CD4-positive, alpha-beta T cell treated with Interferon gamma for 1 hour (primary cell): ENCODE results near the gene TMEM31.

ENCODE experiments used
- DNase-seq: peaks from one replicate; pipeline ENCODE4 v3.0.0-alpha.2; 2020

TMEM31 gene

DNA sequence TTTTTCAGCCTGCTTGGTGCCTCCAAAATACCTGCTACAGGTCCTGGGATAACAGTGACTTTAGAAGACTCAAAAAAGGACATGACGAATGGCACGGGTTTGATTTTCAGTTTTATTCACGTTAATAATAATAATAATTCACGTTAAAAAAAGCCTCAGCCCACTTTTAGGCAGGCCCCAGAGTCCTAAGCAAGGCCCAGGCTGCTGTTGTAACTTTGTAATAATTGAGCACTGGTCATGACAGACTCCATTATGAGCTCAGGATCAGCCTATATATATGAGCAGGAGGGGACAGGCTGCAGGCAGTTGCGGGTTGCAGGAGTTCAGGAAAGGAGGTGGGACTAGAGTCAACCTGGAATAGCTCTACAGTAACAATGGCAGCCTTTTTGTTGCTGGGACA lies at the start of gene TMEM31:
Gene TMEM31, plus strand, starts transcription at position 301 of the 400 bp plus-strand sequence. CDS start 1,350 bp downstream, outside the sequence.
- no peak for DNase-seq

GRCh38 chrX:103663981-103664762 lies 46.5 kb upstream of the TMEM31 start:
- DNase-seq = no peak

DNA sequence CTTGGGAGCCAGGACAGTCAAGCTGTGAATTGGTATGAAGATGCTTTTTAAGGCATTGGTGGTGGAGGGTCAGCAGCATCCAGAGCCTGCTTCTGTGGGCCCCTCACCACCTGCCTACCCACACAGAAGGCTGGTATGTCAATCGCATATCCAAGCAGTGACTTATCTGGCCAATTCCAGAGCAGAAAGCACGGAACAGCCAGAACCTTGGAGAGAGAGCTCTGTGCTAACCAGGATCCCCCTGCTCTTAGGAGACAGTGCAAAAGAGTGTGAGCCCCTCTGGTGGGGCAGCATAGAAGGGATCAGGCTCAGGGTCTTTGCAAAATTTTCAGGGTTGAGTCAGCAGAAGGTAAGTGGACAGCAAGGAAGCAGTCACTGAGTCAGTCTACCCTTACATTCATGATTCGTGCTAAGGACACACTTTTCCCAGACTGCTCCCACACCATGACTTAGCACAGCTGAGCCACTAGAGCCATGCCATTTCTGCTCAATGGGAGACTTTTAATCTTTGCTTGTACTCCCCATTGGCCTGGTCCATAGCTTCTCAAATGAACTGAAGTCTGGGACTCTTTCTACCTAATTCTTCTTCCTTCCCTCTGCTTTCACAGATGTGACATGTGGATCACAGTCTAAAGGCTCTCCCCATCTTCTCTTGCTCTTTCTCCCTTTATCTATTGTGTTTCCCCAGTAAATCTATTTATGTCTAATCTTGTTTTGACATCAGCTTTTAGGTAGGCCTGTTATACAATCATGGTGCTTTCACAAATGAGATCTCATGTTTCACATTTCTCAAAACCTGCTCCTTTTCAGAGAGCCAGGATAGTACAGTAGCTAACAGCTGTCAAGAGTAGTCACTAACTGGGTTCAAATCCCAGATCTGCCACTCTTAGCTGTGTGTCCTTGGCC lies 44.3 kb upstream of the TMEM31 start:
- no peak for DNase-seq

- no peak for DNase-seq
Measured at GRCh38 chrX:103669745-103670144, 41.0 kb upstream of the TMEM31 start.

DNA sequence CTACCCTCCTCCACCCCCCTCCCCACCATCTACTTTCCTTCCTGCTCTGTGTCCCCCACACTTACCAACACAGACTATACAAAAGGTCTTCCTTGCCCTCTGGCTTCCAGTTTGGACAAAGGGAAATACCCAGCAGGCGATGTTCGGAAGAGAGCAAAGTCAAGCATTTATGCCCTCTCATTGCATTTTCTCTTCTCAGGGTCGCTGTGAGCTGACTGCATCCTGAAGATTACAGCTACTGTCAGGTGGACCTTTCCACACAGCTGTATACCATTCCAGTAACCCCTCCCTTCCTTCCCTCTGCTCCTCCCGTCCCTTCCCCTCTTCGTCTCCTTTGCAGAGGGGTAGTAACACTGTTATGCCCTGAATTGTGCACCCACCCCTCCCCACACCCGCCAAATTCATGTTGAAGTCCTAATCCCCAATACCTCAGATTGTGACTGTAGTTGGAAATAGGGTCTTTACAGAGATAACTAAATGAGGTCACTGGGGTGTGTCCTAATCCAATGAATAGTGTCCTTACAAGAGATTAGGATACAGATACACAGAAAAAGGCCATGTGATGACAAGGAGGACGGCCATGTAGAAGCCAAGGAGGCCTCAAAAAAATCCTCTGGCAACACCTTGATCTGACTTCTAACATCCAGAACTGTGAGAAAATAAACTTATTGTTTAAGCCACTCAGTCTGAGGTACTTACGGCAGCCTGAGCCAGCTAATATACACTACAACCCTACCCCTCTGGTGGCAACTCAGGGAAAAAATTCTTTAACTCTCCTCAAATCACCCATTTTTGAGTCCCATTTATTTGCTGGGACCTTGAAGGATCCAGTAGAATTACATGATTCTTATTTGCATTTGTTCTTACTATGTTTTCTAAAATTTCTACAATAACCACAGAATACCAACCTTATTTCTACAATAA lies 35.9 kb upstream of the TMEM31 start:
- no peak for DNase-seq

GRCh38 chrX:103678199-103678993 lies 32.3 kb upstream of the TMEM31 start:
- no peak for DNase-seq

DNA sequence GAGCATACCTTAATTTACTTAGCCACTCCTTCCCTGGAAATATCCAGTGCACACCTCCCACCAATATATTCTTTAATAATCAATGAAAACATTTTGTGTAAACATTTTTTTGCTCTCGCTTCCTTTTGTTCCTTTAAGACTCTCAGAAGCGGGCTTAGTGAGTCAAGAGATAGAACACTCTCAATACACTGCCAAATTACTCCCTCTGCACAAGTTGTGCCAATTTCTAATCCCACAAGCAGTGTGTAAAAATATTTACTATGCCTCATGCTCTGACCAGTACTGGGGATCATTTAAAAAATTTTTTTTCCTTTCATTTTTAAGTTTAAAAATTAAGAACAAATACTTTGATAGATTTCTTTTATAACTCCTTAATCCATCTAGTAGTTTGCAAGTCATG lies 29.3 kb upstream of the TMEM31 start:
- no peak for DNase-seq

DNA sequence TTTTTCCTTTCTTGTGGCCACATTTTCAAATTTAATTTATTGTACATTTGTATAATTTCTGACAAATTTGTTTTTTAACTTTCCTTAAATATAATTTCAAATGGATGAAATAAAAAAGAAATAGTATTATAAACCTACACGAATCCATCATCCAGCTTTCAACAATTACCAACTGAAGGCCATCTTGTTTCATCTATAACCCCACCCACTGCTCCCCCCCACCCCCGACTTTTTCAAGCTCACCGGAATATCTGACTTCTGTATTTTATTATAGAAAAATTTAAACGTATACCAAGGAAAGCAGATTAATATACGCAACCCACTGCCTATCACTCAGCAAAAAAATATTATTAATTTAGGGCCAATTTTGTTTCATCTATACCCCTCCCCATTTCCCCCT lies 25.3 kb upstream of the TMEM31 start:
- no peak for DNase-seq

GRCh38 chrX:103686199-103687072 lies 24.3 kb upstream of the TMEM31 start, which contains the start of gene MORF4L2:
TSS of gene MORF4L2 (minus strand) at chrX:103686699. CDS start at chrX:103677027, 9,672 bp downstream.
- peak; percentile 97 for DNase-seq

GRCh38 chrX:103687073-103687695 lies 23.5 kb upstream of the TMEM31 start:
- DNase-seq = peak; percentile 88

- DNase-seq = peak; percentile 50
Measured at GRCh38 chrX:103687696-103688201, 23.0 kb upstream of the TMEM31 start.

DNA sequence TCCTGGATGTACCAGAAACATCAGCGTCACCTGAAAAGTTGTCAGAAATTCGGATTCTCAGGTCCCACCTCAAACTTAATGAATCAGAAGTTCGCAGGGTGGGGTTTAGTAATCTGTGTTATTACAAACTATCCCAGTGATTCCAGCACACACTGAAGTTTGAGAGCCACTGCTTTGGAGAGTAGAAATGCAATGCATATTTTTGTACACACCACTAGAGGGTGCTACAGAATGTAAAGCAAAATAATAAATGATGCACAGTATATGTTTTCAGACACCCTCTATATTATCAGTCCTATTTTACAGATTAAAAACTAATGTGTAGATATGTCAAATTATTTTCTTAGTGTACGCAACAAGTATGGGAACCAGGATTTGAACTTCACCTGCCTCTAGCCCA lies 21.8 kb upstream of the TMEM31 start:
- DNase-seq = no peak

- no peak for DNase-seq
Measured at GRCh38 chrX:103691059-103691458, 19.6 kb upstream of the TMEM31 start.

DNA sequence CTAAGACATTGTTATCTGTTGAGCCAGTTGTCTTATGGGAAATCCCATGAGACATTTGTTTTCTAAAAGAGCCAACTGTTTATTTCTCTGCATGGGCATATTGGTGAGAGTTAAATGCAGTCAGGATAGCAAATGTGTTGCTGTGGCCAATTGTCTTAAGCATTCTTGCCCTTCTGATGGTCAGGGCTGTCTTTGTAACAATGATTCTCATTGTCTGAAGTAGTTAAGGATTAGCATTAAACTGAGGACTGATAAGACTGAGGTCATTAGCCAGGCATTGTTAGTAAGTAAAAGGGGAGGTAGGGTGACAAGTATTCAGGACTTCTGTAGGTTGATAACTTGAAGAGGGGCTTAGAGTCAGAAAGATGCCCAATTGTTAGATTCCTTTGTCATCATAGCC lies 13.0 kb upstream of the TMEM31 start:
- DNase-seq = no peak

DNA sequence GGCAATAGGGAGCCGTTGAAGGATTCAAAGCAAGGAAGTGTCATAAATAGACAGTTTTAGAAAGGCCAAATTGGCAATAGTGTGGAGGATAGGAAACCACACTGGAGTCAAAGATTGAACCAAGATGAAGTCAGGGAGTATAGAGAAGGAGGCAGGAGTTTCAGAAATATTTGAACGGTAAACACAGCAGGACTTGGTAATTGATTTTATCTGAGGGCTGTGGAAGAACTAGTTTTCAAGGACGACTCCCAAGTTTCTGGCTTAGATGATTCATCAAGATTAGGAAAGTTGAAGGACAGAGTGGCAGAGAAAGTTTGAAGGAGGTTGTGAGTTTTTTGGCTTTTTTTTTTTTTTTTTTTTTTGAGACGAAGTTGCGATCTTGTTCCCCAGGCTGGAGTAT lies 11.5 kb upstream of the TMEM31 start:
- DNase-seq = no peak

GRCh38 chrX:103704863-103705262 lies 5.8 kb upstream of the TMEM31 start:
- no peak for DNase-seq

GRCh38 chrX:103716962-103717361 lies 6.3 kb downstream of the TMEM31 start:
- DNase-seq = no peak

GRCh38 chrX:103718120-103718519 lies 7.4 kb downstream of the TMEM31 start:
- DNase-seq = no peak

GRCh38 chrX:103722505-103722904 lies 11.8 kb downstream of the TMEM31 start:
- no peak for DNase-seq

GRCh38 chrX:103726477-103726876 lies 15.8 kb downstream of the TMEM31 start:
- DNase-seq = no peak
